ENCODE data around the gene MYH9.

DNA sequence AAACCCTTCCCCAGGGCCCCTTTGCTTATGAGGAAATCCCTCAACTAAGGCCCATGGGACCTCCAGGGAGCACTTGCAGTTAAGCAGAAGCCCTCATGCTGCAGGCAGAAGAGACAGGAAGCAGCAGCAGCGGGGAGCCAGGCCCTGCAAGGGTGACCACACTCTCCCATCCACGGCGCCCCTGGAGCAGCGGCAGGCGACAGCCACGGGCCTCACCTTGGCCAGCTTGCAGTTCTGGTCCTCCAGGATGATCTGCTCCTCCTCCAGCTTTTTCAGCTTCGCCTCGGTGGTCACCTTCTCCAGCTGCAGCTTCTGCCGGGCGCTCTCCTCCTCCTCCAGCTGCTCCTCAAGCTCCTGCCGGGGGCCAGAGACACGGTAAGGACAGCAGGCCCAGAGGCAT, 87.9 kb downstream of the MYH9 start:
- TF ChIP-seq, protein P1, sequence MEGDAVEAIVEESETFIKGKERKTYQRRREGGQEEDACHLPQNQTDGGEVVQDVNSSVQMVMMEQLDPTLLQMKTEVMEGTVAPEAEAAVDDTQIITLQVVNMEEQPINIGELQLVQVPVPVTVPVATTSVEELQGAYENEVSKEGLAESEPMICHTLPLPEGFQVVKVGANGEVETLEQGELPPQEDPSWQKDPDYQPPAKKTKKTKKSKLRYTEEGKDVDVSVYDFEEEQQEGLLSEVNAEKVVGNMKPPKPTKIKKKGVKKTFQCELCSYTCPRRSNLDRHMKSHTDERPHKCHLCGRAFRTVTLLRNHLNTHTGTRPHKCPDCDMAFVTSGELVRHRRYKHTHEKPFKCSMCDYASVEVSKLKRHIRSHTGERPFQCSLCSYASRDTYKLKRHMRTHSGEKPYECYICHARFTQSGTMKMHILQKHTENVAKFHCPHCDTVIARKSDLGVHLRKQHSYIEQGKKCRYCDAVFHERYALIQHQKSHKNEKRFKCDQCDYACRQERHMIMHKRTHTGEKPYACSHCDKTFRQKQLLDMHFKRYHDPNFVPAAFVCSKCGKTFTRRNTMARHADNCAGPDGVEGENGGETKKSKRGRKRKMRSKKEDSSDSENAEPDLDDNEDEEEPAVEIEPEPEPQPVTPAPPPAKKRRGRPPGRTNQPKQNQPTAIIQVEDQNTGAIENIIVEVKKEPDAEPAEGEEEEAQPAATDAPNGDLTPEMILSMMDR (conservative IDR thresholded peaks at IDR 0.05; ENCODE audit: low read depth, low read length) = no peak
- no peak for TF ChIP-seq EZH2 (IDR thresholded peaks at IDR 0.05; ENCODE audit: borderline replicate concordance, low read depth, low read length, poor library complexity, severe bottlenecking)

Data from A673 (cell line).